Esophagus squamous epithelium (tissue), 4 donors: Measurements from ENCODE around the gene YAE1.

Experiments
- POLR2A ChIP-seq, 4 donors: fragments of 450-650 bp; IDR thresholded peaks; one replicate each; pipeline ENCODE4 v1.6.1; 2017; ENCODE audit warnings: antibody characterized with exemption in 4 of 4, mild to moderate bottlenecking in 4 of 4, moderate library complexity in 3 of 4
- TF ChIP-seq, protein P1 (sequence below), 6 experiments: fragments of 450-650 bp in 4 of 6; fragments of 200-600 bp in 2 of 6; sonication (generic) in 2 of 6; IDR thresholded peaks; one replicate each; pipeline ENCODE4 v1.5.1; 2016 to 2019; ENCODE audit warnings: antibody characterized with exemption in 6 of 6, mild to moderate bottlenecking in 4 of 6, moderate library complexity in 4 of 6

DNA sequence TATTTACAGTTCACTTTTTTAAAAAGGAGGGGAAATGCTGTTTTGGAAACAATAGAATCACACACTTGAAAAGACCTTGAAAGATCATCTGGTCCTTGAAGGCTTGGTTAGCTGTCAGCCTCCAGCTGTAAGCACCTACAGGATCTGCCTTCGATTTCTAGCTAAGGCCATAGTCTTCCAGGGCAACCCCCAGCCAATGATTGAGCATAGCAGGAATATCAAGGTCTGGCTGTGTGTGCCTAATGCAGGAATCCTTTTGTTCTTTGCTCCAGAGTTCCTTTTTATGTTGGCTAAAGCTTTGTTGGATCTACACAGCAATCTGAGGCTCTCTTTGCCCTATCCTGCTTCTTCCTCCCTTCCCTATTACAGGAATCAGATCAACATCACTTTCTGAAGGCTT lies 5.2 kb upstream of the YAE1 start:
- TF ChIP-seq, protein P1, sequence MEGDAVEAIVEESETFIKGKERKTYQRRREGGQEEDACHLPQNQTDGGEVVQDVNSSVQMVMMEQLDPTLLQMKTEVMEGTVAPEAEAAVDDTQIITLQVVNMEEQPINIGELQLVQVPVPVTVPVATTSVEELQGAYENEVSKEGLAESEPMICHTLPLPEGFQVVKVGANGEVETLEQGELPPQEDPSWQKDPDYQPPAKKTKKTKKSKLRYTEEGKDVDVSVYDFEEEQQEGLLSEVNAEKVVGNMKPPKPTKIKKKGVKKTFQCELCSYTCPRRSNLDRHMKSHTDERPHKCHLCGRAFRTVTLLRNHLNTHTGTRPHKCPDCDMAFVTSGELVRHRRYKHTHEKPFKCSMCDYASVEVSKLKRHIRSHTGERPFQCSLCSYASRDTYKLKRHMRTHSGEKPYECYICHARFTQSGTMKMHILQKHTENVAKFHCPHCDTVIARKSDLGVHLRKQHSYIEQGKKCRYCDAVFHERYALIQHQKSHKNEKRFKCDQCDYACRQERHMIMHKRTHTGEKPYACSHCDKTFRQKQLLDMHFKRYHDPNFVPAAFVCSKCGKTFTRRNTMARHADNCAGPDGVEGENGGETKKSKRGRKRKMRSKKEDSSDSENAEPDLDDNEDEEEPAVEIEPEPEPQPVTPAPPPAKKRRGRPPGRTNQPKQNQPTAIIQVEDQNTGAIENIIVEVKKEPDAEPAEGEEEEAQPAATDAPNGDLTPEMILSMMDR (IDR thresholded peaks at IDR 0.05) = no peak
- no peak for TF ChIP-seq POLR2A (IDR thresholded peaks at IDR 0.05)
